Left lobe of liver (tissue), 2 donors: ENCODE results near the gene MED31. TPM values are rescaled to one million over a fixed set of nuclear protein-coding genes. Genes with fewer than 3 reads are reported as not detected.
"Not testable (repeated sequence)": the region's sequence is repeated elsewhere in the genome, so short reads cannot be mapped to it uniquely, and the experiment has no call there.

Experiments
- ATAC-seq: fragments of 200-7000 bp; cut with Tn5 transposase; one replicate; pipeline ENCODE4 v1.9.1; 2020; ENCODE audit warnings: mild to moderate bottlenecking, moderate library complexity
- DNase-seq: peaks from one replicate; pipeline ENCODE4 v3.0.0-alpha.2; 2020; ENCODE audit warnings: low spot score
- total RNA-seq: library from RNA; stranded (reverse); gene quantifications from one replicate; pipeline ENCODE4 v1.2.1, GENCODE V29; 2021
- donor health status: DM: no; HTN: no; CAD: no; lungs with moderate emphysema.
- donor health status: DM: no; HTN: yes; CAD: no.

MED31 gene
- total RNA-seq, 1 donor from 2014 or later, result 6.5 TPM

DNA sequence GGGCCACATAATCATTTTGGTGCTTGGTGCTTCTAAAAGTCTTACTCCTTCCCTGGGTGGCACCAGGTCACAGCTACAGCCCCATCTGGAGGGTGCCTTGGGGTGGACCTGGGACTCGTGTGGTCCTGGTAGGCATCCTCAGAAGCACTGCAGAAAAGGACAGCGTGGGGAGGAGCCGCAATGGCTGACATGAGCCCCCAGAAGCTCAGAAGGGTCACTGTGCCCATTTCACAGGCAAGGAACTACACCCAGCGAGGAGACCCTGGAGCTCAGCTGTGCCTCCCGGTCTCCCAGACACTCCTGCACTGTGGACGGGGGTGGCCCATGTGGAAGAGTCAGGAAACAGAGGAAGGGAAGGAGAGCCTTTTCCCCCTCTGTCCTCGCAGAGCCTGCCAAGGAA, 26.5 kb upstream of the MED31 start:
- no peak for DNase-seq
- no peak for ATAC-seq

- ATAC-seq, result peak; percentile 89
Measured at GRCh38 chr17:6677158-6677831, 25.9 kb upstream of the MED31 start.

GRCh38 chr17:6676802-6677157, 25.4 kb upstream of the MED31 start:
- peak; percentile 5 for ATAC-seq
- no peak for DNase-seq

More at GRCh38 chr17:6677158-6677831, 25.9 kb upstream of the MED31 start:
- no peak for DNase-seq

DNA sequence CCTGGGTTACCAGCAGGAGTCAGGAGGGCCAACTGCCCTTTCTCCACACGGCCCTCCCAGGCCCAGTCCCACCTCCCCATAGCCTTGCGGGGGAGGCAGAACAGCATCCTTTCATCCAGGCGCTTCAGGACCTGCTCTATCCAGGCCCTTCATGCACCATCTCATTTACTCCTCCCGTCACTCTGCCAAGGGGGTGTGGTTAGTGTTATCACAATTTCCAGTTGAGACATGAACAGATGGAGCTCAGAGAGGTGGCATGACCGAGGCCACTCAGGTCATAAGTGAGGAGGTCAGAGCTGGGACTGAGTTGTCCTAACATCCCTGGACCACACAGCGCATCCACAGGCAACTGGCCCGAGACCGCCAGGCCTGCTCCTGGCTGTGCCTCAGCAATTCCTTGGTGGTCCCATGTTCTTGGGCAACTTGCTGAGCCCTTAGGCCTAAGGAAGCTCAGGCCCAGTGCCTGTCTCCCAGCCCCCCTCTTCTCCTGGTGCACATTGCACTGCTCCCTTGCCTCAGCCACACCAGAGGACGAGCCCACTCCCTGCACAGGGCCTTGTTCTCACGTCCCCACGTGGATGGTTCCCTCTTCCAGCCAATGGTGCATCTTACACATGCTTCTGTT, 23.9 kb upstream of the MED31 start:
- ATAC-seq (no peak), DNase-seq (no peak)

DNA sequence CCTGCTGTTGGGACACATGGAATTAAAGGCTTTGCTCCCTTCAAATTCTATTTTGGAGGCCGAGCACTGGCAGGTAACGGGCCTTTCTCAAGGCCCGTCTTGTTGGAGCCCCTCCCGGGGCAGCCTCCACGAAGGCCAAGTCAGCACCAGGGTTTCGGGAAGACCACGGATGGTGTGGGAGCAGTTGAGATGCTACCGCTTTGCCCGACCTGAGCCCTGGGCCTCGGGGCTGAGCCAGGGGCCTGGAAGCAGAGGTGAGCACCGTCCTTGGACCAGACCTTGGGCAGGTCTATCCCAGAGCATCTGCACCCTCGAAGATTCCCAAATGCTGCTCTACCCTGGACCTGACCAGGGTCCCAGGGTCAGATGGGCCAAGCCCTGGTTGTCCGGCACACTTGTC, 23.2 kb upstream of the MED31 start:
- no peak for ATAC-seq

DNA sequence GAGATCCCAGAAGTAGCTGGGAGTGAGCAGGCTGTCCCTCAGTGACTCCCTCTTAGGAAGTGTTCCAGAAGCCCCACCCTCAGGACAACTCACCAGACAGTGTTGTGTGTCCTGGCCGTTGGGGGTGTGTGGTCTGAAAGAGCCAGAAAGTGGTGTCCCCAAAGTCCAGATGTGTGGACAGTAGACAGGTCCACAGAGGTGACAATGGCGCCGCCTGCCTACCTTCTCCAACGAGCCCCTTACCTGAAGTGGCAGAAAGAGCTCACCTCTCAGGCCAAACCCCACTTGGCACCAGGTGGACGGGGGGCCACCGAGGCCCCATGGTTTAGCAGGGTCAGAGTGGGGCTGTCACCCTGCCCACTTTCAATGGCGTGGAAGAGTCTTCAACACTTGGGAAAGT, 20.0 kb upstream of the MED31 start:
- DNase-seq (no peak), ATAC-seq (no peak)

More for the DNA sequence above, 23.2 kb upstream of the MED31 start:
- DNase-seq, result no peak

GRCh38 chr17:6670999-6671398, 19.6 kb upstream of the MED31 start:
- no peak for ATAC-seq
- DNase-seq, result no peak

DNA sequence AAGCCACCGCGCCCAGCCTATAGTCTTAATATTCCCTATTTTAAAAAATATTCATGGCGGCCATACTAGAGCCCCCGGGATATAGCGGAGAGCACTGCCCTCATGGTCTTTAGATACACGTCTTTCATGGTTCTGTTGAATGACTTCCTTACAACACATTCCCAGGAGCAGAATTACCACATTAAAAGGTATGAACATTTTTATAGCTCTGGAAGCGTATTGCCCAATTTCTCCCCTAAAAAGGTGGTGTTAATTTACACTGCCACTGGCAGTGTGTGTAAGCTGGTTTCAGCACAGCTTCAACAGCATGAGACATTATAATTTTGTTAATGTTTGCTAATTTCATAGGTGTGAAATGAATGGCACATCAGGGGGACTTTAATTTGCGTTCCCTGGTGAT, 19.2 kb upstream of the MED31 start:
- no peak for ATAC-seq
- no peak for DNase-seq

DNA sequence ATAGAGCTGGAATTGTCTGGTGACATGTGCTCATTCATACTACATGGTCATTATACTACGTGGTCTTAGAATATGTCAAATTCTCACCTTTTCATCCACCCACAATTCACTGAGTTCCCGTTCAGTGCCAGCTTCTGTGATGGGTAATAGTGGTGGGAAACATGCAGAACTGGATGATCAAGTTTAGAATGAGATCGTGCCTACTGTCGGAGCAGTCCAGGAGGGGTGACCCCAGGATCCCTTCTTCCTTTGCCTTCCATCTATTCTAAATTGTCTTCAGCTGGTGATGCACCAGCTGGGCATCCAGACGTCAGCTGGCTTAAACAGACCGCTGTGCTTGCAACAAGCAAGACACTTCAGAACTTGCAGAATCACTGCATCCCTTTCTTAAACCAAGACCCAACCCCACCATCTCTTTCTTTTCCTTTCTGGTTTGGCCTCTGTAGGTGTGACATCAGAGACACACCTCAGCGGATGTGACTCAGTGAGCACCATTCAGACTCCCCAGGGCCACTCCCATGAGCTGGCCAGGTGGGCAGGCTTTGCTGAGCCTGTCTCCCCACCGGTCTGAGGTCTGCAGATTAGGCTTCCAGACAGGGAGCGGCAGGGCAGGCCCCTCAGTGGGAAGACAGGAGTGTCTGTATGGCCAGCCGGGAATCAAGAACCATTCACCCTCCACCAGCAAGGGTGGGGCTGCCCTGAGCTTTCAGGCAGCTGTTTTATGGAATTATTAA, 18.2 kb upstream of the MED31 start:
- no peak for ATAC-seq
- DNase-seq, result no peak

DNA sequence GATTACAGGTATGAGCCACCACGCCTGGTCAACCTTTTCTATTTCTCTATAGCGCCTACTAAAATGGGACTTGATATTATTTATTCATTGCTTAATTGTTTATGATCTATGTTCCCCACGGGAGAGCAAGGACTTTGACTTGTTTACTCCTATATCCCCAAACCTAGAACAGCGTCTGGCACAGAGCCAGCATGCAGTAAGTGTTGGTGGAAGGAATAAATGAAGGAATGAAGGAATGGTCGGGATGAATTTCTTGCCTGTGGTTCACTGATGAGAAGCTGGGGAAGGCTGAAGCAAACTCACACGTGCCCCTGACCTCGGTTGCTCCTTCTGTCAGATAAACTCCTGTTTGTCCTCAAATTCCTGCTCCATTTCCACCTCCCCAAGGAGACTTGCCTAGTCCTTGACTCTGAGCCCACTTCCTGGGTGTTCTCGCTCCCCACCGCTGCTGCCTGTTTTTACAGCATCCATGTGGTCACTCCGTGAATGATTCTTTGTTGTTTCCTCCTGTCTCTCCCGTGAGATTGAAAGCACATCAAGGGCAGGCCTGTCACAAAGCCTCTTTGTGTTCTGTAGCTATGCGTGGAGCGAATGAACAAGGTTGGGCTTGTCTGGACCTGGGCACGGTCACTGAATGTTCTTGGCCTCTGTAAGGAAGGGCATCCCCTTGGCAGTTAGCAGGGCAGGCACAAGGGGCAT, 17.5 kb upstream of the MED31 start:
- no peak for ATAC-seq
- no peak for DNase-seq

- ATAC-seq, result no peak
Measured at GRCh38 chr17:6668219-6668618, 16.8 kb upstream of the MED31 start.

GRCh38 chr17:6667516-6667915, 16.1 kb upstream of the MED31 start:
- DNase-seq (no peak), ATAC-seq (no peak)

More at GRCh38 chr17:6668219-6668618, 16.8 kb upstream of the MED31 start:
- no peak for DNase-seq

GRCh38 chr17:6666557-6666956, 15.2 kb upstream of the MED31 start:
- DNase-seq (no peak), ATAC-seq (no peak)

GRCh38 chr17:6666077-6666521, 14.7 kb upstream of the MED31 start:
- ATAC-seq (peak; percentile 99), DNase-seq (peak; percentile 82)

- not testable (repeated sequence) for DNase-seq, ATAC-seq
Measured at GRCh38 chr17:6663200-6663599, 11.8 kb upstream of the MED31 start.

- DNase-seq, result no peak
- ATAC-seq, result no peak
Measured at GRCh38 chr17:6661464-6661848, 10.1 kb upstream of the MED31 start.

GRCh38 chr17:6660805-6661463, 9.5 kb upstream of the MED31 start:
- no peak for DNase-seq
- ATAC-seq, result peak; percentile 8

GRCh38 chr17:6660101-6660500, 8.7 kb upstream of the MED31 start:
- ATAC-seq, result no peak
- no peak for DNase-seq

DNA sequence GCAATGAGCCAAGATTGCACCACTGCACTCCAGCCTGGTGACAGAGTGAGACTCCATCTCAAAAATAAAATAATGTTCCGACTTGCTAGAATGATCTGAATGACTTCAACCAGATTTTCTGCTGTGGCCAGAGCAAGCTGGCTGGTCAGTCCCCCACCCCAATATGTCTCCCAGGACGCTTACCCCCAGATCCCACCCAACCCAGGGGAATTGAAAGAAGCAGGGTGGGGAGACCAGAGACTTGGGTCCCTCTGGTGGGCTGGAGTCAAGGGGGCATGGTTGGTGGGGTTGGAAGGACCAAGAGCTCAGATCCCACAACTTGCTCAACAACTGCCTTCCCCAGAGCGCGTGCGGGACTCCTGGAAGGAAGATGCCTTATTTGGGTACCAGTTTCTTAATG, 7.0 kb upstream of the MED31 start:
- ATAC-seq, result not testable (repeated sequence)

GRCh38 chr17:6657633-6658287, 6.4 kb upstream of the MED31 start:
- ATAC-seq (no peak), DNase-seq (no peak)

More for the DNA sequence above, 7.0 kb upstream of the MED31 start:
- not testable (repeated sequence) for DNase-seq
